Thoracic aorta (tissue), 2 donors: ENCODE data around the gene TAS1R3. TPM values are rescaled to one million over a fixed set of nuclear protein-coding genes. Genes with fewer than 3 reads are reported as not detected.
"Not testable (repeated sequence)": the region's sequence is repeated elsewhere in the genome, so short reads cannot be mapped to it uniquely, and the experiment has no call there.

Source experiments
- ATAC-seq: fragments of 150-250 bp; one replicate; pipeline ENCODE4 v1.8.0; 2017; ENCODE audit warnings: low read depth; ENCODE audit not compliant: insufficient number of reproducible peaks, low FRiP score
- DNase-seq: peaks from one replicate; pipeline ENCODE4 v3.0.0-alpha.2; 2020; ENCODE audit warnings: low spot score
- H3K27ac ChIP-seq, 2 donors: fragments of 200-600 bp; sonication (generic); 1 replicate in 1 of 2; 2 replicates in 1 of 2; pipeline ENCODE4 v1.5.1; 2016; ENCODE audit warnings: mild to moderate bottlenecking in 2 of 2, moderate library complexity in 2 of 2
- H3K27me3 ChIP-seq: fragments of 200-600 bp; sonication (generic); replicated peaks from 2 replicates; pipeline ENCODE4 v1.6.0; 2016; ENCODE audit warnings: mild to moderate bottlenecking; ENCODE audit not compliant: insufficient read depth
- H3K36me3 ChIP-seq: fragments of 200-600 bp; sonication (generic); one replicate; pipeline ENCODE4 v1.5.1; 2016
- H3K4me1 ChIP-seq, 2 donors: fragments of 200-600 bp; sonication (generic); 1 replicate in 1 of 2; 2 replicates in 1 of 2; pipeline versions ENCODE4 v1.5.1 to v1.6.0; 2016; ENCODE audit warnings: low read depth in 2 of 2, mild to moderate bottlenecking in 1 of 2; ENCODE audit not compliant: control insufficient read depth in 1 of 2
- H3K4me3 ChIP-seq: fragments of 200-600 bp; sonication (generic); 2 replicates; pipeline ENCODE4 v1.5.1; 2016; ENCODE audit warnings: mild to moderate bottlenecking
- H3K9me3 ChIP-seq: fragments of 200-600 bp; sonication (generic); 2 replicates; pipeline ENCODE4 v1.5.1; 2016
- CTCF ChIP-seq: fragments of 200-600 bp; sonication (generic); IDR thresholded peaks from one replicate; pipeline ENCODE4 v1.5.1; 2019; ENCODE audit warnings: antibody characterized with exemption
- total RNA-seq, 2 donors: library from RNA; depleted of rRNA; stranded (reverse); fragments of >200 nt; gene quantifications; one replicate each; pipeline versions ENCODE4 v1.1.0 to v1.2.3, GENCODE V29; 2016

Gene TAS1R3
- total RNA-seq, 2 donors from 2014 or later: 0.14 TPM; not detected in 1

GRCh38 chr1:1366699-1367066 lies 35.6 kb downstream of the TAS1R3 start:
- Histone ChIP-seq H3K4me1 (peaks cover 1 to 13% of the 10 kb centered on the region in 2 donors), H3K9me3 (no peaks in the 10 kb centered on the region), H3K27ac (no peak overlapping the region), H3K27me3 (no peaks in the 10 kb centered on the region), H3K36me3 (no peaks in the 10 kb centered on the region), H3K4me3 (no peak overlapping the region)
- ATAC-seq (no peak), DNase-seq (no peak)
- no peak for TF ChIP-seq CTCF

GRCh38 chr1:1367315-1367714 lies 36.2 kb downstream of the TAS1R3 start:
- no peaks in the 10 kb centered on the region for H3K9me3 ChIP-seq
- no peak for TF ChIP-seq CTCF
- ATAC-seq (no peak), DNase-seq (no peak)
- peaks cover 3 to 13% of the 10 kb centered on the region in 2 donors for H3K4me1 ChIP-seq
- no peak overlapping the region for H3K4me3 ChIP-seq
- no peak overlapping the region for H3K27ac ChIP-seq
- no peaks in the 10 kb centered on the region for H3K36me3 ChIP-seq
- H3K27me3 ChIP-seq: no peaks in the 10 kb centered on the region

GRCh38 chr1:1370094-1370493 lies 39.0 kb downstream of the TAS1R3 start:
- H3K36me3 ChIP-seq, H3K27ac ChIP-seq, DNase-seq, H3K9me3 ChIP-seq, H3K4me3 ChIP-seq, H3K27me3 ChIP-seq, ATAC-seq: not testable (repeated sequence)
- peaks cover 18 to 29% of the 10 kb centered on the region in 2 donors for H3K4me1 ChIP-seq

GRCh38 chr1:1370771-1371300 lies 39.8 kb downstream of the TAS1R3 start:
- Histone ChIP-seq H3K4me1 (peaks cover 20 to 29% of the 10 kb centered on the region in 2 donors), H3K4me3 (no peak overlapping the region), H3K36me3 (peaks cover 7% of the 10 kb centered on the region), H3K27me3 (no peaks in the 10 kb centered on the region), H3K27ac (no peak overlapping the region), H3K9me3 (no peaks in the 10 kb centered on the region)
- no peak for ATAC-seq
- no peak for TF ChIP-seq CTCF
- DNase-seq: no peak

GRCh38 chr1:1371364-1371745 lies 40.3 kb downstream of the TAS1R3 start:
- TF ChIP-seq CTCF: no peak
- peaks cover 22 to 29% of the 10 kb centered on the region in 2 donors for H3K4me1 ChIP-seq
- no peaks in the 10 kb centered on the region for H3K9me3 ChIP-seq
- peaks cover 7% of the 10 kb centered on the region for H3K36me3 ChIP-seq
- no peaks in the 10 kb centered on the region for H3K27me3 ChIP-seq
- DNase-seq: no peak
- ATAC-seq: no peak
- no peak overlapping the region for H3K4me3 ChIP-seq
- no peak overlapping the region for H3K27ac ChIP-seq
